ENCODE data around the gene LIN7A.
"Not testable (repeated sequence)": the region's sequence is repeated elsewhere in the genome, so short reads cannot be mapped to it uniquely, and the experiment has no call there.

Gene LIN7A

GRCh38 chr12:80802652-80803400, 134.9 kb downstream of the LIN7A start:
- DNase-seq = no peak

GRCh38 chr12:80798281-80798680, 139.5 kb downstream of the LIN7A start:
- DNase-seq = no peak

GRCh38 chr12:80794551-80794950, 143.2 kb downstream of the LIN7A start:
- no peak for DNase-seq

- DNase-seq = no peak
Observed at GRCh38 chr12:80792861-80793260, 144.9 kb downstream of the LIN7A start.

GRCh38 chr12:80791863-80792262, 145.9 kb downstream of the LIN7A start:
- no peak for DNase-seq

- not testable (repeated sequence) for DNase-seq
Observed at GRCh38 chr12:80788407-80788806, 149.3 kb downstream of the LIN7A start.

- DNase-seq = not testable (repeated sequence)
Observed at GRCh38 chr12:80782963-80783470, 154.7 kb downstream of the LIN7A start.

- DNase-seq = no peak
Observed at GRCh38 chr12:80781313-80781712, 156.4 kb downstream of the LIN7A start.

GRCh38 chr12:80780746-80781145, 157.0 kb downstream of the LIN7A start:
- no peak for DNase-seq

GRCh38 chr12:80778005-80778541, 159.7 kb downstream of the LIN7A start:
- peak; percentile 91 for DNase-seq

GRCh38 chr12:80777587-80777986, 160.1 kb downstream of the LIN7A start:
- DNase-seq = no peak

GRCh38 chr12:80776706-80777105, 161.0 kb downstream of the LIN7A start:
- DNase-seq = peak; percentile 41

GRCh38 chr12:80770958-80771357, 166.8 kb downstream of the LIN7A start:
- DNase-seq = no peak

- no peak for DNase-seq
Observed at GRCh38 chr12:80769553-80770140, 168.1 kb downstream of the LIN7A start.

GRCh38 chr12:80766897-80767296, 170.8 kb downstream of the LIN7A start:
- no peak for DNase-seq

- DNase-seq = no peak
Observed at GRCh38 chr12:80766210-80766609, 171.5 kb downstream of the LIN7A start.

- peak; percentile 70 for DNase-seq
Observed at GRCh38 chr12:80763874-80764273, 173.9 kb downstream of the LIN7A start.

GRCh38 chr12:80761838-80762237, 175.9 kb downstream of the LIN7A start:
- no peak for DNase-seq

- no peak for DNase-seq
Observed at GRCh38 chr12:80756875-80757274, 180.9 kb downstream of the LIN7A start.

- no peak for DNase-seq
Observed at GRCh38 chr12:80754274-80754673, 183.5 kb downstream of the LIN7A start.

- no peak for DNase-seq
Observed at GRCh38 chr12:80752464-80752863, 185.3 kb downstream of the LIN7A start.

GRCh38 chr12:80749456-80749855, 188.3 kb downstream of the LIN7A start:
- no peak for DNase-seq

GRCh38 chr12:80747800-80748199, 189.9 kb downstream of the LIN7A start:
- no peak for DNase-seq

GRCh38 chr12:80745851-80746505, 191.8 kb downstream of the LIN7A start:
- no peak for DNase-seq

Measured in hematopoietic multipotent progenitor cell treated with erythropoietin and hydrocortisone succinate and interleukin-3 and kit ligand, for 4 days (in vitro differentiated cells).